HEK293 (cell line): Measurements from ENCODE around the gene ARHGAP45.
A peak's percentile ranks its signal among the peaks of the same experiment; 100 is the strongest.

Experiments
- YY1 ChIP-seq: fragments of 450-650 bp; formaldehyde crosslinking; IDR thresholded peaks from 2 replicates; pipeline ENCODE4 v1.5.1; 2018; ENCODE audit warnings: missing biosample characterization, missing genetic modification characterization
- ZNF175 ChIP-seq: fragments of 450-650 bp; formaldehyde crosslinking; IDR thresholded peaks from 2 replicates; pipeline ENCODE4 v1.5.1; 2016; ENCODE audit warnings: missing biosample characterization, missing genetic modification characterization
- ZNF274 ChIP-seq, 2 experiments: fragments of 200-500 bp in 1 of 2; fragments of 450-650 bp in 1 of 2; sonication (Bioruptor generic) in 1 of 2; formaldehyde crosslinking in 1 of 2; IDR thresholded peaks; 2 replicates each; pipeline versions ENCODE4 v1.5.1 to v1.6.1; 2014 to 2016; ENCODE audit warnings: borderline replicate concordance in 1 of 2, inconsistent platforms in 1 of 2, low read length in 1 of 2, missing biosample characterization in 1 of 2, missing genetic modification characterization in 1 of 2
- ZNF37A ChIP-seq: fragments of 450-650 bp; IDR thresholded peaks from 2 replicates; pipeline ENCODE4 v1.5.1; 2018; ENCODE audit warnings: missing biosample characterization, missing genetic modification characterization
- ZNF555 ChIP-seq: fragments of 450-650 bp; formaldehyde crosslinking; conservative IDR thresholded peaks from 2 replicates; pipeline ENCODE4 v1.5.1; 2017; ENCODE audit warnings: missing biosample characterization, mild to moderate bottlenecking, missing genetic modification characterization, inconsistent platforms
- ZNF677 ChIP-seq: fragments of 450-650 bp; IDR thresholded peaks from 2 replicates; pipeline ENCODE4 v1.5.0; 2018; ENCODE audit warnings: missing biosample characterization, mild to moderate bottlenecking, missing genetic modification characterization, moderate library complexity
- ZNF701 ChIP-seq: fragments of 450-650 bp; formaldehyde crosslinking; IDR thresholded peaks from 2 replicates; pipeline ENCODE4 v1.5.1; 2016; ENCODE audit warnings: missing biosample characterization, missing genetic modification characterization
- TF ChIP-seq, protein P1 (sequence below): fragments of 450-650 bp; formaldehyde crosslinking; IDR thresholded peaks from 2 replicates; pipeline ENCODE4 v1.5.1; 2016; ENCODE audit warnings: missing biosample characterization, missing genetic modification characterization

DNA sequence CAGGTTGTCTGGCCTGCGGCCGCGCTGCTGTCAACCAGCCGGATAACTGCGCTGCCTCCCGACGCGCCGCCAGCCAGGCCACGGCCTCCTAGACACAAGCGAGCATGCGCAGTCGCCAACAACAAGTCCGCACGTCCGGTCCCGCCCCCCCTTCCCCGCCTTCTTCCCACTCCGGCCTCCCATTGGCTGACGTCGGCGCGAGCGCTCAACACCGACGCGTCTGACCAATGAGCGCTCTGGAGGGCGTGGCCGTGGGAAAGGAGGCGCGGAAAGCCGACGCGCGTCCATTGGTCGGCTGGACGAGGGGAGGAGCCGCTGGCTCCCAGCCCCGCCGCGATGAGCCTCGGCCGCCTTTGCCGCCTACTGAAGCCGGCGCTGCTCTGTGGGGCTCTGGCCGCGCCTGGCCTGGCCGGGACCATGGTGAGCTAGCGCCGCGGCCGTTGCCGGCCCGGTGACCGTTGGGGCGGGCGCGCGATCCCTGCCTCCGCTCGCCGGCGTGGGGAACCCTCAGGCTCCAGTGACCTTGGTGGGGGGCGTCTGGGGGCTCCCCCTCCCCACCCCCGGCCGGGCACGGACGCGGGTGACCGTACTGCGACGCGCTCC, 36.8 kb downstream of the ARHGAP45 start, which contains the start of gene GPX4:
- TF ChIP-seq ZNF555 (tag by site-specific recombination) (no peak), ZNF274 (IDR thresholded peaks at IDR 0.05; ENCODE audit: low read length) (no peak), ZNF274 (tag by site-specific recombination; IDR thresholded peaks at IDR 0.05; ENCODE audit: borderline replicate concordance) (no peak), YY1 (peak; percentile 35; the same call in 1 of the 2 replicates), ZNF677 (no peak), ZNF701 (tag by site-specific recombination) (no peak), ZNF175 (tag by site-specific recombination) (no peak), ZNF37A (tag by site-specific recombination) (no peak)
- TF ChIP-seq, protein P1, sequence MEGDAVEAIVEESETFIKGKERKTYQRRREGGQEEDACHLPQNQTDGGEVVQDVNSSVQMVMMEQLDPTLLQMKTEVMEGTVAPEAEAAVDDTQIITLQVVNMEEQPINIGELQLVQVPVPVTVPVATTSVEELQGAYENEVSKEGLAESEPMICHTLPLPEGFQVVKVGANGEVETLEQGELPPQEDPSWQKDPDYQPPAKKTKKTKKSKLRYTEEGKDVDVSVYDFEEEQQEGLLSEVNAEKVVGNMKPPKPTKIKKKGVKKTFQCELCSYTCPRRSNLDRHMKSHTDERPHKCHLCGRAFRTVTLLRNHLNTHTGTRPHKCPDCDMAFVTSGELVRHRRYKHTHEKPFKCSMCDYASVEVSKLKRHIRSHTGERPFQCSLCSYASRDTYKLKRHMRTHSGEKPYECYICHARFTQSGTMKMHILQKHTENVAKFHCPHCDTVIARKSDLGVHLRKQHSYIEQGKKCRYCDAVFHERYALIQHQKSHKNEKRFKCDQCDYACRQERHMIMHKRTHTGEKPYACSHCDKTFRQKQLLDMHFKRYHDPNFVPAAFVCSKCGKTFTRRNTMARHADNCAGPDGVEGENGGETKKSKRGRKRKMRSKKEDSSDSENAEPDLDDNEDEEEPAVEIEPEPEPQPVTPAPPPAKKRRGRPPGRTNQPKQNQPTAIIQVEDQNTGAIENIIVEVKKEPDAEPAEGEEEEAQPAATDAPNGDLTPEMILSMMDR = no peak
